BE2C (cell line): ENCODE measurements around the gene GPRIN1. TPM values are rescaled to one million over a fixed set of nuclear protein-coding genes. Genes with fewer than 3 reads are reported as not detected.
A peak's percentile ranks its signal among the peaks of the same experiment; 100 is the strongest.

ENCODE experiments used
- DNase-seq: peaks from one replicate; pipeline ENCODE4 v3.0.0-alpha.2; 2020
- H3K27me3 ChIP-seq: fragments of 250-450 bp; sonication (Bioruptor Pico); 2 replicates; pipeline ENCODE4 v1.5.1; 2020; ENCODE audit warnings: mild to moderate bottlenecking
- H3K36me3 ChIP-seq: fragments of 250-450 bp; sonication (Bioruptor Pico); 2 replicates; pipeline ENCODE4 v1.5.1; 2020; ENCODE audit warnings: mild to moderate bottlenecking
- H3K4me1 ChIP-seq: fragments of 250-450 bp; sonication (Bioruptor Pico); 2 replicates; pipeline ENCODE4 v1.5.1; 2020
- H3K4me3 ChIP-seq: 2 replicates; pipeline ENCODE4 v1.5.1; 2011; ENCODE audit warnings: low read depth, low read length
- H3K9me3 ChIP-seq: fragments of 250-450 bp; sonication (Bioruptor Pico); 2 replicates; pipeline ENCODE4 v1.5.1; 2020
- polyA plus RNA-seq: library from polyadenylated mRNA; unstranded; fragments of >200 nt; gene quantifications from one replicate; pipeline ENCODE4 v1.2.1, GENCODE V29; 2012; ENCODE audit warnings: low read depth, missing spikeins; ENCODE audit not compliant: insufficient read length, insufficient read depth
- TF ChIP-seq, protein P1 (sequence below): IDR thresholded peaks from 2 replicates; pipeline ENCODE4 v1.5.1; 2012; ENCODE audit warnings: mild to moderate bottlenecking, low read depth, low read length

The GPRIN1 gene
- polyA plus RNA-seq, result 10.1 TPM

DNA sequence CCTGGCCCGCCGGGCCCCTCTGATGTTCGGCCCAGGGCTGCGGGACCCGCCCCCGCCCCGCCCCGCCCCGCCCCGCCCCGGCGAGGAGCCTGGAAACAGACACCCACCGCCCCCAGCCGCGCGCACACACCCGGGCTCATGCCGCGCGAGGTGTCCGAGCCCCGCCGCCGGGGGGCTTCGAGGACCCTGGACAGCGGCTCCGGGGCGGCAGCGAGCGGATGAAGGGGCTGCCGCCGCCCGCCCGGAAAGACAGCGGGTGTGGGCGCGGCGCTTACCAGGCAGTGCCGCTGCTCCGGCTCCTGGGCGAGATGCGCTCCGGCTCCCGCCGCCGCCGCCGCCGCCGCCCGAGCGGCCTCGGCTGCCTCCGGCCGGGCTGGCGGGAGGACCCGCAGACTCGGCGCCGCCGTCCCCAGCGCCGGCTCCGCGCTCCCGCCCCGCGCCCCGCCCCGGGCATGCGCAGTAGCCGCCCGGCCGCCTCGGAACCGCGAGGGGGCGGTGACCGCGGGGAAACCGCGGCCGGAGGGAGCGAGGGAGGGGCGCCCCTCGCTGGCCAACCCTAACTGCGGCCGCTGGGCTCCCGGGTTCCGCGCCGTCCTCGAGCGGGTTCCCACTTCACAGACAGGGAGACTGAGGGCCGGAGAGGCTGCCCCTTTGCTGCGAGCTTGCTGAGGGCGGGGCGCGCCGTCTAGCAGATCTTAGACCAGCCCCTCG is at the start of gene GPRIN1:
TSS of gene GPRIN1 (minus strand) at position 433 of the 711 bp plus-strand sequence. CDS start 10,322 bp downstream, outside the sequence.
- no peaks in the 10 kb centered on the region for H3K36me3 ChIP-seq
- no peaks in the 10 kb centered on the region for H3K27me3 ChIP-seq
- peak within 1 kb of the TSS; percentile 77 for H3K4me3 ChIP-seq
- TF ChIP-seq, protein P1, sequence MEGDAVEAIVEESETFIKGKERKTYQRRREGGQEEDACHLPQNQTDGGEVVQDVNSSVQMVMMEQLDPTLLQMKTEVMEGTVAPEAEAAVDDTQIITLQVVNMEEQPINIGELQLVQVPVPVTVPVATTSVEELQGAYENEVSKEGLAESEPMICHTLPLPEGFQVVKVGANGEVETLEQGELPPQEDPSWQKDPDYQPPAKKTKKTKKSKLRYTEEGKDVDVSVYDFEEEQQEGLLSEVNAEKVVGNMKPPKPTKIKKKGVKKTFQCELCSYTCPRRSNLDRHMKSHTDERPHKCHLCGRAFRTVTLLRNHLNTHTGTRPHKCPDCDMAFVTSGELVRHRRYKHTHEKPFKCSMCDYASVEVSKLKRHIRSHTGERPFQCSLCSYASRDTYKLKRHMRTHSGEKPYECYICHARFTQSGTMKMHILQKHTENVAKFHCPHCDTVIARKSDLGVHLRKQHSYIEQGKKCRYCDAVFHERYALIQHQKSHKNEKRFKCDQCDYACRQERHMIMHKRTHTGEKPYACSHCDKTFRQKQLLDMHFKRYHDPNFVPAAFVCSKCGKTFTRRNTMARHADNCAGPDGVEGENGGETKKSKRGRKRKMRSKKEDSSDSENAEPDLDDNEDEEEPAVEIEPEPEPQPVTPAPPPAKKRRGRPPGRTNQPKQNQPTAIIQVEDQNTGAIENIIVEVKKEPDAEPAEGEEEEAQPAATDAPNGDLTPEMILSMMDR, result peak; percentile 37
- no peaks in the 10 kb centered on the region for H3K9me3 ChIP-seq
- peak; percentile 86 for DNase-seq
- H3K4me1 ChIP-seq, result peaks cover 19% of the 10 kb centered on the region

DNA sequence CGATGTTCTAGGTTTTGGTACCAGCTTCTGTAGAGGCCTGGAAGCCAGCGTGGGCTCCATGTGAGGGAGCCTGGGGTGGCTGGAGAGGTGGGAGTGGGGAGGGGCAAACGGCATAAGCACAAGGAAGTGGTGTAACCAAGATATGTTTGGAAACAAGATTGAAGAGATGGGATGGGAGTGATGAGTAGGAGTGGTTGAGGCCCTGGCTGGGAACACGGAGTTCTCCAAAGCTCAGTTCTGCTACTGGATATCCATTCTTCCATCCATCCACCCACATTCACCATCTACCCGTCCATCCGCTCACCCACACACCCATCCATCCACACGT is 49.5 kb upstream of the GPRIN1 start:
- Histone ChIP-seq H3K4me1 (no peaks in the 10 kb centered on the region), H3K36me3 (no peaks in the 10 kb centered on the region), H3K4me3 (no peak overlapping the region), H3K9me3 (no peaks in the 10 kb centered on the region), H3K27me3 (no peaks in the 10 kb centered on the region)
- no peak for DNase-seq
- TF ChIP-seq, protein P1, result no peak

GRCh38 chr5:176658817-176659511 is 49.0 kb upstream of the GPRIN1 start:
- H3K4me1 ChIP-seq, result no peaks in the 10 kb centered on the region
- DNase-seq, result no peak
- H3K4me3 ChIP-seq, result no peak overlapping the region
- TF ChIP-seq, protein P1, result no peak
- no peaks in the 10 kb centered on the region for H3K36me3 ChIP-seq
- H3K27me3 ChIP-seq, result no peaks in the 10 kb centered on the region
- H3K9me3 ChIP-seq, result no peaks in the 10 kb centered on the region

DNA sequence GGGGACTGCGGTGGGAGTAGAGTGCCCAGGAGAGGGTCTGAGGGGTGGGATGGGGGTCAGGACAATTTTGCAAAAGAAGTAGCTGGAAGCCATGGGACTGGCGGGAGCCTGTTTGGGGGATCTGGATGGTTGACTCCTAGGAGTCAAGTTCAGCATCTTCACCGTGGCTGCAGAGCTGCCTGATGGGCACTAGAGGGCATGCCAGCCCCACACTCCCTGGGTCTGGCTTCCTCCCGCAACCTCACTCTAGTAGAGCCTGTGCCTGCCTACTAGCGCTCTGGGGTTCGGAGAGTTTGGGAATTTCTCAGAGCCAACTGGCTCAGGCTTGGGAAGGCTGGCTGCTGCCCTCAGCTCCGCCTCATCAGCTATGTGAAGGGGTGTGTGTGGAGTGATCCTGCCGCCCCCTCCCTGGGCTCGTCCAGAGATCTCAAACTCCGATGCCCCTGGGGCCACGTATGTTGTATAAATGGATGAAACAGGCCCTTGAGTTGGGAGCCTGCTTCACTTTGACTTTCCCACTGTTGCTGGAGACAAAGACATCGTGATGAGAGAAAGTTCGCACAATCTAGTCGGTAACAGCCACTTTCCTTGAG is 48.1 kb upstream of the GPRIN1 start:
- H3K36me3 ChIP-seq, result no peaks in the 10 kb centered on the region
- H3K27me3 ChIP-seq, result no peaks in the 10 kb centered on the region
- peak; percentile 82 for DNase-seq
- no peaks in the 10 kb centered on the region for H3K4me1 ChIP-seq
- H3K4me3 ChIP-seq, result no peak overlapping the region
- TF ChIP-seq, protein P1, result peak; percentile 99
- H3K9me3 ChIP-seq, result no peaks in the 10 kb centered on the region

- H3K4me1 ChIP-seq, result no peaks in the 10 kb centered on the region
- TF ChIP-seq, protein P1, result no peak
- DNase-seq, result no peak
Measured at GRCh38 chr5:176656467-176656990, 46.6 kb upstream of the GPRIN1 start.

More at GRCh38 chr5:176656467-176656990, 46.6 kb upstream of the GPRIN1 start:
- Histone ChIP-seq H3K4me3 (no peak overlapping the region), H3K36me3 (no peaks in the 10 kb centered on the region), H3K27me3 (no peaks in the 10 kb centered on the region), H3K9me3 (no peaks in the 10 kb centered on the region)
